Stimulated activated CD4-positive, alpha-beta T cell treated with anti-CD3 and anti-CD28 coated beads, Interleukin-2, amount 100 ng/mL, for 24 hours (primary cell): Measurements from ENCODE around the gene DYDC1.
"Not testable (repeated sequence)": the region's sequence is repeated elsewhere in the genome, so short reads cannot be mapped to it uniquely, and the experiment has no call there.

Experiments used
- DNase-seq, 2 donors: peaks; one replicate each; pipeline ENCODE4 v3.0.0-alpha.2; 2020

Gene DYDC1

GRCh38 chr10:80356563-80356988 is at the start of gene DYDC1, which contains the start of gene DYDC2:
Gene DYDC1, minus strand, starts transcription at chr10:80356755. Its CDS starts 4,154 bp downstream, at chr10:80352601.
Gene DYDC2, plus strand, starts transcription at chr10:80356781. Its CDS starts 5,663 bp downstream, at chr10:80362444.
- DNase-seq: peak; percentile 41 to 63

- DNase-seq: no peak
These were observed 49.6 kb upstream of the DYDC1 start for GRCh38 chr10:80406204-80406603.

GRCh38 chr10:80405626-80406025 is 49.1 kb upstream of the DYDC1 start:
- no peak for DNase-seq

- no peak for DNase-seq
These were observed 48.5 kb upstream of the DYDC1 start for GRCh38 chr10:80405035-80405434.

GRCh38 chr10:80400136-80400804 is 43.7 kb upstream of the DYDC1 start:
- DNase-seq: no peak

GRCh38 chr10:80397014-80397413 is 40.5 kb upstream of the DYDC1 start:
- DNase-seq: no peak

- no peak for DNase-seq
These were observed 37.9 kb upstream of the DYDC1 start for GRCh38 chr10:80394358-80394916.

GRCh38 chr10:80392250-80392649 is 35.7 kb upstream of the DYDC1 start:
- DNase-seq: no peak

- no peak for DNase-seq
These were observed 34.2 kb upstream of the DYDC1 start for GRCh38 chr10:80390740-80391139.

- peak; percentile 24 to 36 for DNase-seq
These were observed 26.4 kb upstream of the DYDC1 start for GRCh38 chr10:80382989-80383388.

GRCh38 chr10:80380185-80380584 is 23.6 kb upstream of the DYDC1 start:
- DNase-seq: no peak

GRCh38 chr10:80379701-80380100 is 23.1 kb upstream of the DYDC1 start:
- no peak for DNase-seq

GRCh38 chr10:80373502-80373901 is 16.9 kb upstream of the DYDC1 start:
- DNase-seq: no peak

GRCh38 chr10:80372675-80373074 is 16.1 kb upstream of the DYDC1 start:
- DNase-seq: no peak

- DNase-seq: no peak
These were observed 14.9 kb upstream of the DYDC1 start for GRCh38 chr10:80371467-80371866.

GRCh38 chr10:80365510-80365909 is 9.0 kb upstream of the DYDC1 start:
- DNase-seq: no peak

- DNase-seq: no peak
These were observed 3.1 kb upstream of the DYDC1 start for GRCh38 chr10:80359644-80360043.

GRCh38 chr10:80358925-80359324 is 2.4 kb upstream of the DYDC1 start:
- not testable (repeated sequence) for DNase-seq

GRCh38 chr10:80357851-80358125 is 1.2 kb upstream of the DYDC1 start:
- no peak for DNase-seq

GRCh38 chr10:80356989-80357850 is 665 bp upstream of the DYDC1 start:
- DNase-seq: peak in 1 of 2 donors; percentile 8

- no peak for DNase-seq
These were observed 5.3 kb downstream of the DYDC1 start for GRCh38 chr10:80351220-80351619.

- no peak for DNase-seq
These were observed 6.3 kb downstream of the DYDC1 start for GRCh38 chr10:80350251-80350650.

- DNase-seq: no peak
These were observed 11.6 kb downstream of the DYDC1 start for GRCh38 chr10:80344912-80345311.

- DNase-seq: no peak
These were observed 12.3 kb downstream of the DYDC1 start for GRCh38 chr10:80344276-80344675.
